ENCODE data around the gene IRF2BP2.
A peak's percentile ranks its signal among the peaks of the same experiment; 100 is the strongest.

IRF2BP2 gene

DNA sequence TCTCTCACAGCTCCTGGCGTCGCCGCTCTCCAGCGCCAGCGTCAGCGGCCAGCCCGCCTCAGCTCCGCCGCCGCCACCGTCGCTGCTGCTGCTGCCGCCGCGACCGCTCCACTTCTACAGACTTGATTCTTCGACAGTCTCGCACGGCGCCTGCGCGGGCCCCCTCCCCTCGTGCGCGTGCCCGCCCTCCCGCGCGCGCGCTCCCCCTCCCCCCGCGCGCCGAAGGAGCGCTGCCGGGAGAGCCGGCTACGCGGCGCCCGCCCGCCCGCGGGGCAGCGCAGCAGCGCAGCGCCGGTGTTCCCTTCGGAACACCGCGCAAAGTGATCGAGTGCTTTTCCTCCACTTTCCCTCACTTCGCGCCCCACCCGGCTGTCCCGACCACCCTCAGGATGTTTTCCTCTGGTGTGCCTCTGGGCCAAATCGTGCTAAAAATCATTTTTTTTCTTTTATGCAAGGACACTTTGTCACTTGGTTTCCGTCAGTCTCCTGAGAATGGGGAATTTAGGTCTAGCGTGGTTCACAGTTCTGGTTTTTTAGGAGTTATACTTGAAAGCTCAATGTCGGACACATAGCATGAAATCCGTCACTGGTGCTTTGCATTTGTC is at the start of gene IRF2BP2:
Gene IRF2BP2, minus strand, starts transcription at position 118 of the 605 bp plus-strand sequence. CDS start 684 bp downstream, outside the sequence.
- Histone ChIP-seq H2AFZ (ENCODE audit: low read depth, low read length) (peak within 1 kb of the TSS; percentile 66), H3K27me3 (ENCODE audit: insufficient read depth, low read length, poor library complexity) (no peaks in the 10 kb centered on the region), H3K4me3 (ENCODE audit: low read depth in 1 of 2, low read length in 2 of 2) (peak within 1 kb of the TSS; percentile 62 to 73; a peak in 3 of 4 replicates), H3K36me3 (ENCODE audit: insufficient read depth, low read length) (peaks cover 41% of the 10 kb centered on the region), H3K4me1 (ENCODE audit: insufficient read depth, low read length) (peaks cover 60% of the 10 kb centered on the region), H3K27ac (ENCODE audit: low read length) (peak within 1 kb of the TSS; percentile 98), H3K9ac (ENCODE audit: low read depth, low read length) (peak within 1 kb of the TSS; percentile 98), H3K9me3 (ENCODE audit: insufficient read depth, low read length, severe bottlenecking) (no peaks in the 10 kb centered on the region), H3K79me2 (ENCODE audit: insufficient read depth, low read length) (peaks cover 47% of the 10 kb centered on the region), H4K20me1 (ENCODE audit: insufficient read depth, low read length) (peaks cover 31% of the 10 kb centered on the region), H3K4me2 (ENCODE audit: insufficient read depth, low read length) (peak within 1 kb of the TSS; percentile 90)
- peak; percentile 88 for DNase-seq
- ATAC-seq (ENCODE audit: insufficient read depth, low read depth) = peak; percentile 14
- no peak for TF ChIP-seq CTCF (IDR thresholded peaks at IDR 0.05; ENCODE audit: borderline replicate concordance, extremely low read depth, low read length, poor library complexity, severe bottlenecking)
- TF ChIP-seq EZH2 (IDR thresholded peaks at IDR 0.05; ENCODE audit: borderline replicate concordance, low read depth, low read length, severe bottlenecking) = no peak

GRCh38 chr1:234659538-234659937 is 49.6 kb upstream of the IRF2BP2 start:
- DNase-seq (no peak), ATAC-seq (ENCODE audit: insufficient read depth, low read depth) (no peak)
- no peak overlapping the region for H3K4me2 ChIP-seq (ENCODE audit: insufficient read depth, low read length)
- H3K9me3 ChIP-seq (ENCODE audit: insufficient read depth, low read length, severe bottlenecking) = no peaks in the 10 kb centered on the region
- no peak overlapping the region for H3K27ac ChIP-seq (ENCODE audit: low read length)
- H3K9ac ChIP-seq (ENCODE audit: low read depth, low read length) = no peak overlapping the region
- H4K20me1 ChIP-seq (ENCODE audit: insufficient read depth, low read length) = no peaks in the 10 kb centered on the region
- no peak overlapping the region for H2AFZ ChIP-seq (ENCODE audit: low read depth, low read length)
- H3K4me1 ChIP-seq (ENCODE audit: insufficient read depth, low read length) = no peaks in the 10 kb centered on the region
- no peak overlapping the region for H3K4me3 ChIP-seq (ENCODE audit: low read depth in 1 of 2, low read length in 2 of 2)
- no peaks in the 10 kb centered on the region for H3K27me3 ChIP-seq (ENCODE audit: insufficient read depth, low read length, poor library complexity)
- no peaks in the 10 kb centered on the region for H3K36me3 ChIP-seq (ENCODE audit: insufficient read depth, low read length)
- no peaks in the 10 kb centered on the region for H3K79me2 ChIP-seq (ENCODE audit: insufficient read depth, low read length)
- TF ChIP-seq CTCF (IDR thresholded peaks at IDR 0.05; ENCODE audit: borderline replicate concordance, extremely low read depth, low read length, poor library complexity, severe bottlenecking) (no peak), EZH2 (IDR thresholded peaks at IDR 0.05; ENCODE audit: borderline replicate concordance, low read depth, low read length, severe bottlenecking) (no peak)

GRCh38 chr1:234658138-234658537 is 48.2 kb upstream of the IRF2BP2 start:
- Histone ChIP-seq H3K27ac (ENCODE audit: low read length) (no peak overlapping the region), H4K20me1 (ENCODE audit: insufficient read depth, low read length) (no peaks in the 10 kb centered on the region), H3K4me3 (ENCODE audit: low read depth in 1 of 2, low read length in 2 of 2) (no peak overlapping the region), H3K9me3 (ENCODE audit: insufficient read depth, low read length, severe bottlenecking) (no peaks in the 10 kb centered on the region), H3K36me3 (ENCODE audit: insufficient read depth, low read length) (no peaks in the 10 kb centered on the region), H3K4me2 (ENCODE audit: insufficient read depth, low read length) (no peak overlapping the region), H3K9ac (ENCODE audit: low read depth, low read length) (no peak overlapping the region), H3K79me2 (ENCODE audit: insufficient read depth, low read length) (no peaks in the 10 kb centered on the region), H3K4me1 (ENCODE audit: insufficient read depth, low read length) (no peaks in the 10 kb centered on the region), H2AFZ (ENCODE audit: low read depth, low read length) (no peak overlapping the region), H3K27me3 (ENCODE audit: insufficient read depth, low read length, poor library complexity) (no peaks in the 10 kb centered on the region)
- TF ChIP-seq EZH2 (IDR thresholded peaks at IDR 0.05; ENCODE audit: borderline replicate concordance, low read depth, low read length, severe bottlenecking) = no peak
- TF ChIP-seq CTCF (IDR thresholded peaks at IDR 0.05; ENCODE audit: borderline replicate concordance, extremely low read depth, low read length, poor library complexity, severe bottlenecking) = no peak
- DNase-seq (no peak), ATAC-seq (ENCODE audit: insufficient read depth, low read depth) (no peak)
